Endothelial cell of umbilical vein (primary cell): ENCODE measurements around the gene SLC22A25.

Source experiments
- EZH2 ChIP-seq: IDR thresholded peaks from 2 replicates; pipeline ENCODE4 v1.6.1; 2012; ENCODE audit warnings: borderline replicate concordance, low read depth, mild to moderate bottlenecking, moderate library complexity, low read length, inconsistent platforms; ENCODE audit not compliant: severe bottlenecking
- JUN ChIP-seq: IDR thresholded peaks from 2 replicates; pipeline ENCODE4 v1.6.1; 2011; ENCODE audit warnings: borderline replicate concordance, low read depth; ENCODE audit not compliant: insufficient read length, insufficient read depth
- MYC ChIP-seq: IDR thresholded peaks from one replicate; pipeline ENCODE4 v1.6.1; 2011; ENCODE audit warnings: mild to moderate bottlenecking, low read depth, low read length
- POLR2A ChIP-seq: IDR thresholded peaks from 2 replicates; pipeline ENCODE4 v1.6.1; 2012; ENCODE audit warnings: low read depth, mild to moderate bottlenecking, control low read depth, low read length
- POLR2AphosphoS5 ChIP-seq: IDR thresholded peaks from 2 replicates; pipeline ENCODE4 v1.6.1; 2012; ENCODE audit warnings: low read depth, mild to moderate bottlenecking, control low read depth, low read length, moderate library complexity; ENCODE audit not compliant: insufficient read depth
- TF ChIP-seq, protein P1 (sequence below), 2 donors: IDR thresholded peaks; 1 replicate in 1 of 2; 2 replicates in 1 of 2; pipeline ENCODE4 v1.5.1; 2011; ENCODE audit warnings: low read length in 2 of 2, mild to moderate bottlenecking in 2 of 2, moderate library complexity in 2 of 2, control low read depth in 1 of 2, inconsistent platforms in 1 of 2, low read depth in 1 of 2; ENCODE audit not compliant: insufficient read depth in 1 of 2; ENCODE audit errors: extremely low read depth in 1 of 2
- TF ChIP-seq, protein P2 (sequence below): IDR thresholded peaks from 2 replicates; pipeline ENCODE4 v1.6.1; 2011; ENCODE audit not compliant: insufficient read depth, insufficient read length

DNA sequence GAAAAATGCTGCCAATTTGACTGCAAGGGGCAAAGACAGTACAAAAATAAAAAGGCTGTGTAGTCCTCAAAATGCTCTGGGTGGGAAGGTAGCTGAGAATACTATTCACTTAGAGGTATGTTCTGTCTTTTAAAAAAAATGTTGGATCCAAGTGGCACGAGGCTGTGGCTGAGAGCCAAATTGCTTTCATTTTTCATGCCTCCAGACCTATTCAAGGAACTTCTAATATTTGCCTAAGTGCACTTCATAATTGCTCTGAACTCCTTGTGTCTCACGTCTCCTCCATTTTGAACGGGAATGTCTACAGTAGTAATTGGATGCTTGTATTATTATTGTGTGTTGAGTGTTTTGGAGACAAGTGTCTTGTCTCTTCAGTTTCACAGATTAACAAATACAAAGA lies 19.1 kb upstream of the SLC22A25 start:
- TF ChIP-seq, protein P1, sequence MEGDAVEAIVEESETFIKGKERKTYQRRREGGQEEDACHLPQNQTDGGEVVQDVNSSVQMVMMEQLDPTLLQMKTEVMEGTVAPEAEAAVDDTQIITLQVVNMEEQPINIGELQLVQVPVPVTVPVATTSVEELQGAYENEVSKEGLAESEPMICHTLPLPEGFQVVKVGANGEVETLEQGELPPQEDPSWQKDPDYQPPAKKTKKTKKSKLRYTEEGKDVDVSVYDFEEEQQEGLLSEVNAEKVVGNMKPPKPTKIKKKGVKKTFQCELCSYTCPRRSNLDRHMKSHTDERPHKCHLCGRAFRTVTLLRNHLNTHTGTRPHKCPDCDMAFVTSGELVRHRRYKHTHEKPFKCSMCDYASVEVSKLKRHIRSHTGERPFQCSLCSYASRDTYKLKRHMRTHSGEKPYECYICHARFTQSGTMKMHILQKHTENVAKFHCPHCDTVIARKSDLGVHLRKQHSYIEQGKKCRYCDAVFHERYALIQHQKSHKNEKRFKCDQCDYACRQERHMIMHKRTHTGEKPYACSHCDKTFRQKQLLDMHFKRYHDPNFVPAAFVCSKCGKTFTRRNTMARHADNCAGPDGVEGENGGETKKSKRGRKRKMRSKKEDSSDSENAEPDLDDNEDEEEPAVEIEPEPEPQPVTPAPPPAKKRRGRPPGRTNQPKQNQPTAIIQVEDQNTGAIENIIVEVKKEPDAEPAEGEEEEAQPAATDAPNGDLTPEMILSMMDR (IDR thresholded peaks at IDR 0.05; ENCODE audit: extremely low read depth in 1 of 2, insufficient read depth in 1 of 2, low read depth in 1 of 2, low read length in 2 of 2) = no peak
- TF ChIP-seq MYC (no peak), POLR2A (no peak), EZH2 (no peak), JUN (no peak), POLR2AphosphoS5 (no peak)
- TF ChIP-seq, protein P2, sequence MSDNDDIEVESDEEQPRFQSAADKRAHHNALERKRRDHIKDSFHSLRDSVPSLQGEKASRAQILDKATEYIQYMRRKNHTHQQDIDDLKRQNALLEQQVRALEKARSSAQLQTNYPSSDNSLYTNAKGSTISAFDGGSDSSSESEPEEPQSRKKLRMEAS = no peak
